Fibroblast of skin of right biceps (primary cell): Measurements from ENCODE around the gene FGD5.

Experiments
- DNase-seq: peaks from one replicate; pipeline ENCODE4 v3.0.0-alpha.2; 2013

FGD5 gene

DNA sequence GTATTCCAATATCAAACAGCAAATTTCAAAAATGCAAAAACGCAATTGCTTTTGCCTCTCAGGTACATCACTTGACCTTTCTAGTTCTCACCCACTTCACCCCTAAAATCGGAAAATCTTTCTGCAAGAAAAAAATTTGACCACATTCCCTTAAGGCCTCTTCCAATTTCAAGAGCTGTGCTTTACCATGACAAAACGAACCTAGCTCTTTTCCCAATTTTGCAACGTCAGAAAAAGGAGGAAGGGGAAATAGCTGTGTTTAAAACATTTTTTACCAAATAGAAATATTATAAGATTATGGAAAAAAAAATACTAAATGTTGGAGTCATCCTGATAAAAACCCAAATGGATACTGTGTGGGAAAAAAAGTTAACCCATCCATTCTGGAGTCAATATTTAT lies 127.5 kb downstream of the FGD5 start:
- no peak for DNase-seq

DNA sequence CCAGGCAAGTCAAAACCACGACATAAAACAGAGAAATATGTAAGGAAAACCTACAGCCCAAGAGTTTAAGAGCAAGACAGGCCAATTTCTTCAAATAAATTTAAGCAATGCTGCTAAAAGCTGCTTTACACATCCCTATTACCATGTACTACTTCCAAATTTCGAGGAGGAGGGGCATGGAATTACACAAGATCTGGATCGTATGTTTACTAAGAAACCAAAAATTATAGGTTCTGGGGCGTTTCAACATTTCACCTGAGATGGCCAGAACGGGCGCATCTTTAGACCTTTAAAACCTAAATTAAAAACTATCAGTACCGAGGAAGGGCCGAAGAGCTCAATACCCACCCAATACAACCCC lies 128.0 kb downstream of the FGD5 start:
- no peak for DNase-seq

DNA sequence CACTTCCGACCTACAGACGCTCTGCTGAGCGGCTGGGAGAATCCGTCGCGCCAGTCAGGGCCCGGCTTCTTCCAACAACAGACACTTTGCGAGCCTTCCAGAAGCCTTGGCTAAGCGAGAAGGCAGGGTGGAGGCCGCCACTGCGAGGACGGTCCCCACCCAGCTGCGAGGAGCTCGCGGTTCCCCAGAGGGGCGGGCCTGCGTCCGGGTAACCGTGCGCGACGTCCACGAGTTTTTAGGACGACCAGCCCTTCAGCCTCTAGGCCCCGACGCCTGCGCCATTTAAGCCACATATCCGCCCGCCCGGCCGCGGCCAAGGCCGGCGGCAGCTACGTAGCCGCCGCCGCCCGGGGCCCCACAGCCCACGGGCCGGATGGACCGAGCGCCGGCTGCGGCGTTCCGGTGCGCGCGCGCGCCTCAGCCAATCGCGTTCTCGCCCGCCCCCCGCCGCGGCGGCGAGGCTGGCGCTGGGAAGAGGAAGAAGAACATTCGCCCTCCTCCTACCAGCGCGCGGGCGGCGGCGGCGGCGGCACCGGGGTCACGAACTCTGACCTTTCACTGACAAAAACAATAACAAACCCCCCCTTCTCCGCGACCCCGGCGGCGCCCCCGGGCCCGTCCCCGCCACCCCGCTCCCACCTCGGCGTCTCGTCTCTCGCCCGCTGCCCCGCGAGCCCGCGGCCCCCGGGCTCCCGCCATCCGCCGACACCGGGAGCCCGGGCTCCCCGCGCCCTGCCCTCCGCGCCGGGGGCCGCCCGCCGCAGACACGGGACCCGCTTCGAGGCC lies 128.5 kb downstream of the FGD5 start, which contains the start of gene NR2C2:
Gene NR2C2 (plus strand): TSS at position 484 of the 786 bp plus-strand sequence. CDS start 56,332 bp downstream, outside the sequence.
- peak; percentile 85 for DNase-seq

DNA sequence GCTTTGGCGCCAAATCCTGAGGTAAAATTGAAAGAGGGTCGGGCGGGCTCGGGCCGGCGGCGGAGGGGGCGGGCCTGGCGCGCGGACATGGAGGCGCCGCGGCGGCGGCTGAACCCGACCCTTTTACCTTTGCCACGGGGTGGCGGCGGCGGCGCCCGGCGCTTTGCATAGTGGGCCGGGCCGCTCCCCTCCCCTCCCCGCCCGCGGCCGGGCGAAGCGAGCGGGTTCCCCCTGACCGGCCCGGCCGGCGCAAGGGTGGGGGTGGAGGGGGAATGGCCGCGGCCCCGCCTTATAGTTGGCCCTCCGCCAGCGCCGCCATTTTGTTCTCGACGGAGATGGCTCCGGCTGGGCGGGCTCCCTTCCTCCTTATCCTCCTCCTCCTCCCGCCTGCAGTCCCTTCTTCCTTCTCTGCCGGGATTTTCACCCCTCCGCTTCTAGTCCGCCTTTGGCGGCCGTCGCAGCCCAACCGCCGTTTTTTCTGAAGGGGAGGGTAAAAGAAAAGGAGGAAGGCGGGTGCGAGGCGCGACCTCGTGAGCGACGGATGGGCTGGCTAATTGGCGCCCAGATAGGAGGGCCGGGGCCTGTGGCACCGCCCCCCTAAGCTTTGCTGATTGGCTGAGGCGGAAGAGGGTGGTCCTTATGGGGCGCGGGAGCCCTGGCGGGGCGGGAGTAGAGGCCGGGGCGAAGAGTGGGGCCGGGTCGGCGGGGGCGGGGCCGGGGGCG lies 129.3 kb downstream of the FGD5 start:
- peak; percentile 97 for DNase-seq

DNA sequence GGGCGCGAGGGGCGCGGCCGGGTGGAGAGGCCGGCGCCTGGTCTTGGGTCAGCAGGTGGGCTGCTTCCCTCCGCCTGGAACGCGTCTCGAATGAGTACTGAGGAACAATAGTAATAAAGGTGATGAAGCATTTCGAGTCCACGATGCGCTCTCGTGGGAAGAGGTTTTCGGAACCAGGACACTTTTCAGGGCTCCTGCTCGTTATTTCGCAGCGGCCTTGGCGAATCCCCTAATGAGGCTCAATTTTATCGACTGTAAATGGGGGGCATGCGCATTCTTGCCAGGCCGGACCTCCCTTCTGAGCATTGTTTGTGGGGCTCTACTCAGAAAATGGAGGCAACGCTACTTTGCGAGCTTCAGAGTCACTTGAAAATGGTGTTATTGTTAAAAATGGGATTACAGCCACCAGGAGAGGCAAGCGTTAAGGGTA lies 129.9 kb downstream of the FGD5 start:
- DNase-seq, result no peak

DNA sequence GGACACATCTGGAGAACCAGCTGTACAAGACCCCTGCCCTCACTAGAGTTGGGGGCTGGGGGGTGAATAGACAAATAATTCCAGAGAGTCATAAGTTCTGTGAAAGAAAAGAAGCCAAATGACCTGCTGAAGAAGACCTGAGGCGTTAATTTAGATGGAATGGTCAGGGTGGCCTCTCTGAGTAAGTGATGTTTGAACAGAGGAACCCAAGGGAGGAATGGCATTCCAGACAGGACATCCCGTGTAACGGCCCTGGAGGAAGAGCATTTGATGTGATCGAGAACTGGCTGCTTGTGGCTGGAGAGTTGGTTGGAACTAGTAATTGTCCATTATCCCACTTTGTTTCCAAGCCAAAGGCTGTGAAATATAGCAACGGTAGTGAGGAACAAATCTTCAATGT lies 130.4 kb downstream of the FGD5 start:
- DNase-seq, result no peak

DNA sequence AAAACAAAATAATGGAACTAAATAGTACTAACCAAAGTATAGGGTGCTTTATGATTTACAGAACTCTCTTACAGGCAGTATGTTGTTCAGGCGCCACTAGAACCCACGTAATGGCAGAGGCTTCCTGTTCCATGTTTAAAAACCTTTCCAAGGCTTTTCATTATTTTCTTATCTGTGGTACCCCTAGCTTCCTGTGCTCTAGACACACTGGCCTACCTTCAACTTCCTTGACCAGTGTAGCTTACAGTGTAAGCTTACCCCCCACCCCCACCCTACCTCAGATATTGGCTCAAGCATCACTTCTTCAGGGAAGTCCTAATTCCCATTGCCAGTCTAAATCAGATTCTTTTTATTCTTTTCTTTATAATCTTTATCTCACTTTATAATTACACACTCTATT lies 131.5 kb downstream of the FGD5 start:
- no peak for DNase-seq

DNA sequence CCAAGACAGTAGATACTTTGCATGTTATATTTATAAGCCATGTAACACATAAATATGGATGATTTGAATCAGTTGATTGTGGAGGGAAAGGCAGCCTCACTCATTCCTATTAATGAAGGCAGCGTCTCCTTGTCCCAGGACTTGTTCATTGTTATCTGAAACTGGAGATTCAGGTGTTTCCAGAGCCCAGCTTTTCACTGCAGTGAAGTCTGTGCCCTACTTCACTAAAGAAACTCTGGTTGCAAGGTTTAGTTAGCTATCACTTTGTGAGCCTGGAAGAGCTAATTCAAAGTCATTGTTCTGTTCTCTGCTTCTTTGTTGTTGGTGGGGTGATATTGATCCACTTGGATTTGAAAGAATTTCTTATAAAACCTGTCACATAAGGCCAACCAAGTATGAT lies 138.4 kb downstream of the FGD5 start:
- no peak for DNase-seq

DNA sequence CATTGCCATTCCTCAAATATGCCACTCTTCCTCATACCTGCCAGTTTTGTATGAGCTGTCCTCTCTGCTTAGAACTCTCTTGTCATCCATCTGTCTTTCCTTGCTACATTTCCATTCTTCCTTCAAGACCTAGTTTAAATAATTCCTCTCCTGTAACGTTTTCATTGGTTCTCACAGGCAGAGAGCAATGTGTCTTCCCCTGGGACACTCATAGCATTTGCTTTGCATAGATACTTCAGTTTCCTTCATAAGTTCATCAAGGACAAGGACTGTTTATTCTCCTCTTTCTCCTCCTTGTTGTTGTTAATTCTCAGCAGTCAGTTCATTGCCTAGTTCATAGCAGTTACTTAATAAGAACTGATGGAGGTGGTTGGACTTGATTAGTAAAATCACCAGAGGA lies 139.2 kb downstream of the FGD5 start:
- DNase-seq, result no peak

DNA sequence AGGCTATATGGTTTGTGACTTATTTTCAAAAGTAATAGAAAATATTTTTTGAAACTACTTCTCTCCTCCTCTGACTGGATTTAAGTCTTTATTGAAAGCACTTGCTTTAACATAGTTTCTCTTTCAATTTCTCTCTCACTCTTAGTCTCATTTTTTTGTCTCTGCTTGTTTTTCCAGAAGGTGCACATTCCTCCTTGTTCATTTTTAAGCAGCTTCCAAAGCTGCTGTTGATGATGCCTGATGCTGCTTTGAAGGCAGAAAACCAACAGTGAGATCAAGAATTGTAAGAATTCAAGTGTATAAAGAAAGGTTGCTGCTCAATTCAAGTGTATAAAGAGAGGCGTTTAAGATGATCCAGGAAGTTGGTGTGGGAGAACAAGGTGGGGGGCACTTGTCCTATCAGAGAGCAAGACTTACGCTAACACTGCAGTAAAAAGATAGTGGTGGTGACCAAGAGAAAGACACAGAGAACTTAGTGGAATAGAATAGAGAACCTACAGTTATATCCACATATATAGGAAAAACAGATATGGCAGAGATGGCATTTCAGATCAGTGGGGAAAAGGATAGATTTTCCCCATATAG lies 140.7 kb downstream of the FGD5 start:
- DNase-seq, result no peak

DNA sequence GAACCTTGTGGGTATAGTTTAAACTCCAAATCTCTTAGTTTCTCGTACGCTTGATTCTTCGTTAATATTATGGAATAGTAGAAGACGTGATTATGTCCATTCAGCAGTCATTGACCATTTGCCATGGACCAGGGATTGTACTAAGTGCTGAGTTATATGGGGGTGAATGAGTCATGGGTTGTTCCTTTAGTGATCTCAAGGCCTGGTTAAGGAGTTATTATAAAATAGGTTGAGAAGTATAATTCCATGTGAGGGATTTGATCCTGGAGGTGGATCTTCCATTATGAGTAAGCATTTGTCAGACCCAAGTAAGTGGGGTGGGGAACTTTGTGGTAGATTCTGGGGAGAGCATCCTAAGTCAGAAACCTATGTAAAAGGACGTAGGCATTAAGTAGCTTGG lies 144.0 kb downstream of the FGD5 start:
- peak; percentile 76 for DNase-seq

DNA sequence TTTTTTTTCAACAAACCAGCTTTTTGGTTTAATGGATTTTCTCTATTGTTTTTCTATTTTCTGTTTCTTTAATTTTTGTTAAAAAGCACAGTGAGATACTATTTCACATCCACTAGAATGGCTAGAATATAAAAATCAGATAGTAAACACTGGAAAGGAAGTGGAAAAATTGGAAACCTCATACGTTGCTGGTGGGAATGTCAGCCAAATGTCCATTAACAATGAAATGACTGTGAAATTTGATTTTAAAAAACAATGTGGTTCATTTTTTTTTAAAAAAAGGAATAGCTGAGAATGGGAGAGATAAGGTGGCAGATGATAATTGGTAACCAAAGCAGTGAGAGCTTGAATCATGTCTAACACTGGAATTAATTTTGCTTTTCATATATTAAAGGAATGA lies 148.5 kb downstream of the FGD5 start:
- DNase-seq, result no peak

DNA sequence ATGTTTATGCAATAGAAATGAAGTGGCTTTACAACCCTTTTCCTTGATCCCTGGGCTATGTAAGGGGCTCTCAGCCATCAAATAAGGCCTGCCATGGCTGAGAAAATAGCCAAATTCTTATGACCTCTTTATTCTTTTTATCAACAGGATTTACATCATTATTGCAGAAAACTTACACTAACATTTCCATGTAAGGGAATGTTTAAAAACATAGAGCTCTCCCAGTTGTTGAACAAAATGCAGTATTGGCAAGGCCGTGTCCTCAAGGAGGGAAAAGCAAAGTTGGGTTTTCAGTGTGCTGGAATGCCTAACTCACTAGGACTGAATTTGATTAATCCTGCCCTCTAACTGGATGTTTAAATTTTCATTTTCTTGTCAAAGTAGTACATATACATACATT lies 150.9 kb downstream of the FGD5 start:
- DNase-seq, result no peak

DNA sequence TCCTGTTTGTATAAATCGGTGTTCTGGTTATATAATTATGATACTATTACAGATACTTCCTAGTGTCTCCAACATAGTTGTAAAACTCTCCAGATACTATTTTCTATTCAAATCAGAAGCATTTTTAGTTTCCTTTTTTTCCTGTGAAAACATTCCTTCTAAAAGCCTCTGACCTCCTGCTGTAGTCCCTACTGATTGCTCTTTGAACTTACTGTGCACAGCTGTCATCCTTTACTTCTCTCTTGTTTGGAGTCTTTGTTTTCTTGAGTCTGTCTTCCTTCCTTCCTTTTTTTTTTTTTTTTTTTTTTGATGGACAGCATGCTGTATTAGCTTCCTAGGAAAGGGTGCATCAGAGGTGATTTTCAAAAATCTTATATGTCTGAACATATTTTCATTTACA lies 157.6 kb downstream of the FGD5 start:
- no peak for DNase-seq

DNA sequence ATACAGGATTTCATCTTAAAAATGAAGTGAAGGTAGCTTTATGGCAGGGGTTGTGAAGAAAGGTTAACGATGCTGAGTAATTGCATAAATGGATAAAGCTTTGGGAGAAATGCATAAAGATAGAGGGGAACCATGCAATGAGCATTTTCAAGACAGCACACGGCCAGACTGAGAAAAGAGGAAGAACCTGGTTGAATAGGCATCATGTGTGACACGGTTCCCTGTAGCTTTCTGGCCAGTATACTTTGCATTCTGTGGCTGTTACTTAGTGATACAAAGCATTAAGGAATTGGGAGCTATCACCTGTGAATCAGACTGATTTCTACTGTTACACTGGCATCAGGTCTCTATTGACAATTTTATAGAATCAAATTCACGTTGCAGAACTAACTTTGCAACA lies 161.9 kb downstream of the FGD5 start:
- no peak for DNase-seq
